ENCODE measurements around the gene FAM171A2. TPM values are rescaled to one million over a fixed set of nuclear protein-coding genes. Genes with fewer than 3 reads are reported as not detected.
"Not testable (repeated sequence)": the region's sequence is repeated elsewhere in the genome, so short reads cannot be mapped to it uniquely, and the experiment has no call there.

FAM171A2 gene
- polyA plus RNA-seq, 1 experiment: 2.3 TPM

- Histone ChIP-seq H3K36me3 (ENCODE audit: control insufficient read depth, insufficient read depth, low read length) (peaks cover 22% of the 10 kb centered on the region), H3K27me3 (ENCODE audit: control insufficient read depth, insufficient read depth, low read length) (no peaks in the 10 kb centered on the region), H3K4me3 (ENCODE audit: low read depth, low read length) (no peak overlapping the region)
- no peak for TF ChIP-seq CTCF (IDR thresholded peaks at IDR 0.05; ENCODE audit: insufficient read depth, low read depth, low read length)
- ChIA-PET CTCF (interaction anchor here (0.8 to 7.1 kb wide), 8 partner anchors 13 to 175 kb away, joined by 3 to 69 read pairs (median 4); partner anchors contain the start of gene FAM171A2), POLR2A (no interaction called here)
- DNase-seq (ENCODE audit: low read depth): no peak
These were observed 15.2 kb downstream of the FAM171A2 start for GRCh38 chr17:44348234-44348987.

GRCh38 chr17:44347206-44348055, 16.2 kb downstream of the FAM171A2 start:
- POLR2A ChIA-PET; DNase-seq (ENCODE audit: low read depth); H3K4me3 ChIP-seq (ENCODE audit: low read depth, low read length); H3K27me3 ChIP-seq (ENCODE audit: control insufficient read depth, insufficient read depth, low read length): not testable (repeated sequence)
- H3K36me3 ChIP-seq (ENCODE audit: control insufficient read depth, insufficient read depth, low read length): peaks cover 18% of the 10 kb centered on the region
- CTCF ChIA-PET: interaction anchor here (0.6 to 7.1 kb wide), 8 partner anchors 14 to 176 kb away, joined by 3 to 69 read pairs (median 4); partner anchors contain the start of gene FAM171A2

- Histone ChIP-seq H3K27me3 (ENCODE audit: control insufficient read depth, insufficient read depth, low read length) (no peaks in the 10 kb centered on the region), H3K4me3 (ENCODE audit: low read depth, low read length) (peak overlapping the region; percentile 87), H3K36me3 (ENCODE audit: control insufficient read depth, insufficient read depth, low read length) (peaks cover 12% of the 10 kb centered on the region)
- no peak for TF ChIP-seq CTCF (IDR thresholded peaks at IDR 0.05; ENCODE audit: insufficient read depth, low read depth, low read length)
- ChIA-PET POLR2A (interaction anchor here (0.5 kb wide), 1 partner anchor 157 kb away, joined by 5 read pairs; no protein-coding TSS in a partner anchor), CTCF (interaction anchor here (0.7 to 3.3 kb wide), 18 partner anchors 9 to 223 kb away, joined by 3 to 28 read pairs (median 4); partner anchors contain the start of genes FAM171A2, HDAC5 and UBTF)
- DNase-seq (ENCODE audit: low read depth): no peak
These were observed 17.4 kb downstream of the FAM171A2 start for GRCh38 chr17:44346064-44346844.

- peaks cover 7% of the 10 kb centered on the region for H3K36me3 ChIP-seq (ENCODE audit: control insufficient read depth, insufficient read depth, low read length)
- CTCF ChIA-PET: interaction anchor here (0.5 to 3.3 kb wide), 24 partner anchors 9 to 276 kb away, joined by 3 to 28 read pairs (median 4); partner anchors contain the start of genes FAM171A2, HDAC5 and UBTF
- no peak for DNase-seq (ENCODE audit: low read depth)
- TF ChIP-seq CTCF (IDR thresholded peaks at IDR 0.05; ENCODE audit: insufficient read depth, low read depth, low read length): peak; percentile 64
- H3K4me3 ChIP-seq (ENCODE audit: low read depth, low read length): peak overlapping the region; percentile 87
- POLR2A ChIA-PET: interaction anchor here (0.5 kb wide), 1 partner anchor 158 kb away, joined by 5 read pairs; no protein-coding TSS in a partner anchor
- H3K27me3 ChIP-seq (ENCODE audit: control insufficient read depth, insufficient read depth, low read length): no peaks in the 10 kb centered on the region
These were observed 18.1 kb downstream of the FAM171A2 start for GRCh38 chr17:44345454-44346026.

GRCh38 chr17:44344939-44345453, 18.7 kb downstream of the FAM171A2 start, which contains the start of gene GRN:
Gene GRN (plus strand): TSS chr17:44345302. CDS start chr17:44349165, 3,863 bp downstream.
- POLR2A ChIA-PET: interaction anchor here (0.8 kb wide), 1 partner anchor 18 kb away, joined by 3 read pairs; no protein-coding TSS in a partner anchor
- CTCF ChIA-PET: interaction anchor here (0.5 to 3.3 kb wide), 22 partner anchors 9 to 759 kb away, joined by 3 to 28 read pairs (median 4); partner anchors contain the start of genes FAM171A2 and UBTF

More at GRCh38 chr17:44344939-44345453, 18.7 kb downstream of the FAM171A2 start, which contains the start of gene GRN:
- Histone ChIP-seq H3K36me3 (ENCODE audit: control insufficient read depth, insufficient read depth, low read length) (peaks cover 4% of the 10 kb centered on the region), H3K27me3 (ENCODE audit: control insufficient read depth, insufficient read depth, low read length) (no peaks in the 10 kb centered on the region), H3K4me3 (ENCODE audit: low read depth, low read length) (peak within 1 kb of the TSS; percentile 87)
- no peak for TF ChIP-seq CTCF (IDR thresholded peaks at IDR 0.05; ENCODE audit: insufficient read depth, low read depth, low read length)
- DNase-seq (ENCODE audit: low read depth): peak; percentile 96

Measured in BJ (cell line).